NCI-H1436 (cell line): ENCODE results near the gene LHFPL6.

Experiments
- DNase-seq: peaks from one replicate; lab custom pipeline; 2025; lab: John Stamatoyannopoulos, UW

Gene LHFPL6

DNA sequence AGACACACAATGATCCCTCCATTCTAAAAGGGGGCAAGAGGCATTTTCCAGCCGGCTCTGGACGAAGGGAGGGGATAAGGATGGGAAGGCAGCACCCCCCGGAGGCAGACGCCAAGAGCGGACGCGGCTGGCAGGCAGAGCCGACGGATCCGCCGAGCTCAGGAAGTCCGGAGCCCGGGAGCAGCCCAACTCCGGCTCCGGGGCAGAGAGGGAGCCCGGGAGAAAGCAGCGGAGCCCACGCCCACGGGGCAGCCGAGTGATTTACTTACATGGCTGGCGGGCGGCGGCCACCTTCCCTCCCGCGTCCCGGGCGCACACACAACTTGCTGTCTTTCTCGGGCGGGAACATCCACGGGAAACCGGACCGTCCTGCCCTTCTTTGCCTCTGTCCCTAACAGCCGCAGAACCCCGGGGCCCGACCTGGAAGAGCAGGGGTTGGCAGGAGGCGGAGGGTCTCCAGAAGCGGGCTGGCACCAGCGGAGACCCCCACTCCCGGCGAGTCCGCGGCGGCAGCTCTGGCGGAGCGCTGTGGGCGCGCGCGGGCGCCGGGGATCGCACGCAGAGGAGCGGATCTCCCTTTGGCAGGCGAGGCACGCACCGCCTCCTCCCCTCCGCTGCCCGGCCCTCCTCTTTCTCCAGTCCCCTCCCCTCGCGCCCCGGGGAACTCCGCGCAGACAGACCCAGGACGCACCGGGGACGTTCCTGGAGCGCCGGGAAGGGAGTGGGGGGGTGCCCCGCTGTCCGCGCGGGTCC, at the start of gene LHFPL6:
TSS of gene LHFPL6 (minus strand) at position 580 of the 753 bp plus-strand sequence.
- DNase-seq, result peak; percentile 4

DNA sequence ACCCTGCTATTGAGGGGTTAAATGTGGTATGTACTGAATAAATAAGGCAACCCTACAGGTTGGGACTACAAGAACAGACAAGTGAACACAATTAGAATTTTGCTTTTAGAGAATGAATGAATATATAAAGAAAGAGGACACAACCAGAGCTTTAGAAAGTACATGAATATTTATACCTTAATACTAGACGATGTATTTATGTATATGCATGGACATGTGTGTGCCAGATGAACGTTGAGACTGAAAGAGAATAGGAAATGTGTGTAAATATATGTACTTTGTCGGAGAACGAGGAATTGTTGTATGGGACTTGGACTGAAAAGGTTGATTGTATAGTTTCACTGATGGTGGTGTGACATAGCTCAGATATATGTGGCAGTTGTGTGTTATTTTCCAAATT, 43.1 kb upstream of the LHFPL6 start:
- no peak for DNase-seq

DNA sequence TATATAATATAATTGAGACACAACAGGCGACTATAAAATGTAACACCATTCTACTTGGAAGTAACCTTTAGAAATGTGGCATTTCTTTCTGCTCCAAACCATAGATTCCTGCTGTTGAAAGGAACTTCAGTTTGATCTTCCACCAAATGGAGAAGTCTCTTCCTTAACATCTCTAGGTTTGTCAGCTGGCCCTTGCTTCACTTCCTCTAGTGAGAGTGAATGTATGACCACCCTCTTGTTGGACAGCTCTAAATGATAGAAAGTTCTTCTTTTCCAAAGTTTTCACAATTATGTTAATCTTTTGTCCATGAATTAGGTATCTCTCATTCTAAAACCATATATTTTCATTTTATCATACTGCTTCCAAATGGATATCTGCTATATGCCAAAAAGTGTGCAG, 38.7 kb upstream of the LHFPL6 start:
- no peak for DNase-seq

DNA sequence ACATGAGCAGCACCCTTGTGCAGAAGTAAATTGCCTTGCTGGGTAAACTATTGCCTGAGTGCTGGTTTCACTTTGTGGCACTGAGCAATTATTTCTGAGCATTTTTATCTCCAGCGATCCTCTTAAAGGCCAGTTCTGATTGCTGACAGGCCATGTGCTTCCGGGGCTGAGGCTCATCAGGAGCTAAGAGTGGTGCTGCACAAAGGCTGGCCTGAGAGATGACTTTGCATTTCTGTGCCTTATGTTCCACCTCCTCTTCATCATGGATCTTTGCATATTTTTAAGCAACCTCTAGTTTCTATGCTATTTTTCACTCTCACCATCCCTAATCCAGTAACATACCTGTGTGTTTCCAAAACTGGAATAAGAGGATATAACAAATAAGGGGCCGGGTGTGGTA, 34.9 kb upstream of the LHFPL6 start:
- no peak for DNase-seq

DNA sequence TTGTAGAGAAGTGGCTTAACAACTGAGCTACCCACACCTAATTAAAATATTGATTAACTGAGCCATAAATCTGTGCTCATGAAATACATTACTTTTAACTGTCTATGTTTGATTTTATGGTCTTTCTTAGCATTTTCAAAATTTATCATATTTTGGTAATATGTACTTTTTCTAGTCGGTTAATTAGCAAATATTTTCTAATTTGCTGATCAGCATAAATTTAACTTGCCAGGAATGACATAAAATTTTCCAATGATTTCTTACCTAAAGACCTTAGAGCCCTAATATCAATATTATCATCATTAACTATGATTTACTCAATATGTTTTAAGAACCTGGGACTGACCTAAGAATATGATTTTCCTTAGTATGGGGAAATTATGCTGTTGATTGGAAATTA, 32.6 kb upstream of the LHFPL6 start:
- DNase-seq, result no peak

DNA sequence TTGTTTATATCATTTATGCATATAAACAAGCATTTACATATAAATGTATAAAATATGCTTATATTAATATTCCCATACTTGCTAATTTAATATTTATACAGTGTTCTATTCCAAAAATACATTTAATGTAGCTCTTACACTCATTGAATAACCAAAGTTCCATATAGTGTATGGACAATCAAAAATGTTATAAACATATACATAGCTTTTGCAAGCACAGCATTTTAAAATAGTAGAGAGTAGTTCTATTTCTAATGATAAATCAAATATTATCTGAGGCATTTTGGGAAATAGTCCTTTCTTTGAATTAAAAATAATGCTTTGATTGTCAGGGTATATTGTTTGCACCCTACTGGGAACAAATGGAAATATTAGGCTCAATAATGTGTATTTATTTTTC, 30.0 kb upstream of the LHFPL6 start:
- DNase-seq, result no peak

DNA sequence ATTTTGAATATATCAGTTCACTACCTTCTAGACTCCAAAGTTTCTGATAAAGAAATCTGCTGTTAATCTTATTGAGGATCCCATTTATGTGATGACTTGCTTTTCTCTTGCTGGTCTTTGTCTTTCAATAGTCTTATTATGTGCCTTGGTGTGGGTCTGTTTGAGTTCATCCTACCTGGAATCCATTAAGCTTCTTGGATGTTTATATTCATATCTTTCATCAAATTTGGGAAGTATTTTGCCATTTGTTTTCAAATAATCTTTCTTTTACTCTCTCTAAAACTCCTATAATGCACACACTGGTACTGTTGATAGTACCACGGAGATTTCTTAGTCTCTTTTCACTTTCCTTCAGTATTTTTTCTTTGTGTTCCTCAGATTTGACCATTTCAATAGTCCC, 28.3 kb upstream of the LHFPL6 start:
- DNase-seq, result no peak

DNA sequence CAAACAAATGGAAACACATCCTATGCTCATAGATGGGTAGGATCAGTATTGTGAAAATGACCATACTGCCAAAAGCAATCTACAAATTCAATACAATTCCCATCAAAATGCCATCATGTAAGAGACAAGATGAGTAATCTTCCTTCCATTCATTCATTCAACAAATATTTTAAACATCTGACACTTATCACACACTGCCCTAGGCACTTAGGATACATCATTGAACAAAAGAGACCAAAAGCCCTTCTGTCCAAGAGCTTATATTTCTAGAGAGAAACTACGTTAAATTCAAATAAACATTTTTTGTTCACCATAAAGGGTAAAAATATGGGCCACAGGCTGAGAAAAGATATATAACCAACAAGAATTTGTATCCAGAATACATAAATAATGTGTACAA, 20.5 kb upstream of the LHFPL6 start:
- no peak for DNase-seq

DNA sequence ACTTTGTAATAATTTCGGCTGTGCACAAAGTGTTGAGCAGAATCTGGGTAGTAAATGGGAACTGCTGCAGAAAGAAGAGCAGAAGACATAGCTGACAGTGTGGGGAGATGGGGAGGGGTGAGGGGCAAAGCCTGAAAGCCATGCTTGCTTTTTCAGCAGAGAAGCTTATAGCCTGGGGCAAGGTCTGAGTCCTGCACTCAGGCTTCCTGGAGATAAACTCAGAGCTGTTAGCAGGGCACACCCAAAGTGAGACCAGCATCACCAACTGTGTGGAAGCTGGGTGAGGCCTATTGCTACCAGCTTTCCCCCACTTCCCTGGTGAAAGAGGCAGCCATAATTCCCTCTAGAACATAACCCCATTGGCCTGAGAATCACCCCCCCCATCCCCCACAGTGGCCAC, 15.6 kb upstream of the LHFPL6 start:
- no peak for DNase-seq

DNA sequence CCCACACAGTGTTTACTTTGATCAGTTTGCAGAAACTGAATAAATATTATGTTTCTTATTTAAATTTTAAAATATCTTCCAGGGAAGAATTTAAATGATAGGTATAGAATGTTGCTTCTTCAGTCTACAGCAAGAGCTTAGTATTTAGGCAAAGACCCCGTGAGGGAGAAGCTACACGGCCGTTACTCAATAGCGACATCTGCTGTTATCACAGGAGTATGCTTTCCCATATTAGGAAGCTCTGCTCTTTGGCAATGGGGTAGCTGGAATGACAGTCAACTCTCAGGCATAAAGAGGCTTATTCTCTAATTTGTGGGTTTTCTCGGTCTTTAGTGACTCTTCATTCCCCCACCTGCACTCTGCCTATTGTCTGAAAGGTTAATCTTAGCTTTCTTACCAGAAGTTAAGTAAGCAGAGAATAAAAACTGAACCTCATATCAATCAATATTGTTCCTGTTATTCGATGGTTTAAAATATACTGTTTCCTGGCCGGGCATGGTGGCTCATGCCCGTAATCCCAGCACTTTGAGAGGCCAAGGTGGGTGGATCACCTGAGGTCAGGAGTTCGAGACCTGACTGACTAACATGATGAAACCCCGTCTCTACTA, 13.2 kb upstream of the LHFPL6 start:
- peak; percentile 57 for DNase-seq

DNA sequence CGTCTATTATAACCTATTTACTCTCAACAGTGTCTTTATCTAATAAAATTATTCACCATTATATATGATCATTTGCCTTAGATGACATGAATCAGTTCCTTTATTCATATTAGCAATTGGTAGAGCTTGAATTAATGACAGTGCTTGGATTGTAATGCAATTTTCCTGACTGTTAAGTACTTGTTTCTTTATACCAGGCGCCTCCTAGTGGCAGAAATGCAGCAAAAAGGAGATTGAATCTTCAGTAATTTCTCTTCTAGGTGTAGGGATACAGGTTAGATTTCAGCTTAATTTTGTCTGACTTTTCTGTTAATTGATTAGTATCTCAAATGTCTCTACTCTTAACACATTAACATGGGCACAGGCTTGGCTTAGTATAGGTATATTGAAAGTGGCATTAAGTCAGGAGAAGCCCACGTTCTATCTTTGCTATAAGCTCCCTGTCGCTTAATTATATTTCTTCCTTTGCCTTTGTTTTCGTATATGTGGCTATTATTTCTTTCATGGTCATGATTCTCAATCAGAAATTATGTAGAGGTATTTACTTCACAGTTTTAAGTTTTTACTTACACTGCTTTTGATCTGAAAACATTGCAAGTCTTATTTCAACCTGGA, 9.1 kb upstream of the LHFPL6 start:
- DNase-seq, result peak; percentile 18

DNA sequence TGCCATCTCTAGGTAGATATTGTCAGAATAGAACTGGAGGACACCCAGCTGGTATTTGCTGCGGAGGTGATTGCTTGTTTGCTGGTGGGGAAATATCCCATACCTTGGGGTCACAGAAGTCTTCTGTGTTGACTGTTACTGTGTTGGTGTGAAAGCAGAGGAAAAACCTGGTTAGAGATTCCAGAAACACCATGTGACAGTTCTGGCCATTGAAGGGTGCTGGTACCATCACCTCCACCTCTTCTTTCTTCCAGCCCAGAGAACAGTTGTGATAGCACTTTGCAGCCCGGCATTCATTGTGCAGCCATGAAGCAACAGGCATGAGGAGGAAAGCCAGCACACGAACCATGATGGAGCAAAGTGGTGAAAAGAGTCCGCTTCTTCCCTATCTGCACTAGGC, 4.9 kb upstream of the LHFPL6 start:
- DNase-seq, result no peak

DNA sequence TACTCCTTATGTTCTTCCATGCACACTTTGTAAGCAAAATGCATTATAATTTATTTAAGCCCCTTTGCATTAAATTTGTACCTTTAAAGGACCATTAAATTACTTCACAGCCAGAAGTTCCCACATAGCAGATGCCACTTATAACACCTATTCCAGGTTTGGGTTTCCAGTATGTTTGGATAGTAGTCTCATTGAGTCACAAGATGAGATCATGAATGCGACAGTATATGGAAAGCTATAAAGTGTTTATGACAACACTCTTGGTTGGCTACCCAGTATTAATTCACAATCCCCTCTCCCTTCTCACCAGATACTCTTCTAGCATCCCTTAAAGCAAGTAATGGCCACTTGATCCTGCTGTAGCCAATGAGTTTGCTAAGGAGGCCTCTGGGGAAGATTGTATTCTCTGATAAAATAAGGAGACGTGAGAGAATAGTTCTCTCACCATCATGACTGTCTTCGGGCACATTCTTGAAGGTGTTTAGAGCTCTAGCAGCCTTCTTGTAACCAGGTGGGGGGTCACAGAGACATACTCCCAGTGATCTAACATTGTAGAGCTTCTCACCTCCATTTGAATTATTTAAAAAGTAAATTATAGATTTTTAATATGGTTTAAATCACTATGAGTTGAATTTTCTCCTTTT, 2.8 kb upstream of the LHFPL6 start:
- DNase-seq, result no peak

DNA sequence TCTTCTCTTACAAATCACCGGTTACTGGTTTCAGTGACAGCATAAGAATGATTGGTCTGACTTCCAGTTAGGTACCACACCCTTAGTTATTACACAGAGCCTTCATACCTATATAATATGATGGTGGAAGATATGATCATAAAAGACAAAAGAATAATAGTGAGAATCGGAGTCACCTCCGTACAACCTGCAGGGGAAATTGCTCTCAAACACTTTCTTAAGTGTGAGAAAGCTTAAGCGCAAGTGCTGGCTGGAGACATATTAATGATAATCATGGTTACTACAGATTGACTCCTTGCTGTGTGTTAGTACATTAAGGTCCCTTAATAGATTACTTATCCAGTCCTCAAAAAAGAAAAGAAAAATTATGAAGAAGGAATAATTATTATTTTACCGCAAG, 1.8 kb upstream of the LHFPL6 start:
- no peak for DNase-seq

DNA sequence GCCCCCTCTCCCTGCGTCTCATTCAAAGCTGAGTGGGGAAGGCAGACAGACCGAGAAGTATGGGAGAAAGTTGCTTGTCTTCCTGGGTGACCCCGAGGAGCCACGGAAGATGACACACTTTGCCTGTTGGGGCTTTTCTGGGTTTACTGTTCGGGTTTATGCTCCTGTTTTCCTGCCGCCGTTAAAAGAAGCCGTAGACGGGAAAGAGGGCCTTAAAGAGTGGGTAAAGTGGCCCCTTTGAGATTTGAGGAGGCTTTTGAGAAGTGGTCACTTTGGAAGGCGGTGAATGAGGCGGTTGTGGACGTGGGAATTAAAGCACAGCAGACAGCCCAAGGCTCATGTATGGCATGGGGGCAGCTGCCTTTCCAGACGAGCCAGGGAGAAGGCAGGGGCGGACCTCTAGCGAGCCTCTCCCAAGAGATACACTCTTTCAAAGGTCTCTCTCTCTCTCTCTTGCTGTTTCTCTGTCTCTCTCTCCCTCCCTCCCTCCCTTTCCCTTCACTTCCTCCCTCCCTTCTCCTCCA, 493 bp upstream of the LHFPL6 start:
- no peak for DNase-seq

DNA sequence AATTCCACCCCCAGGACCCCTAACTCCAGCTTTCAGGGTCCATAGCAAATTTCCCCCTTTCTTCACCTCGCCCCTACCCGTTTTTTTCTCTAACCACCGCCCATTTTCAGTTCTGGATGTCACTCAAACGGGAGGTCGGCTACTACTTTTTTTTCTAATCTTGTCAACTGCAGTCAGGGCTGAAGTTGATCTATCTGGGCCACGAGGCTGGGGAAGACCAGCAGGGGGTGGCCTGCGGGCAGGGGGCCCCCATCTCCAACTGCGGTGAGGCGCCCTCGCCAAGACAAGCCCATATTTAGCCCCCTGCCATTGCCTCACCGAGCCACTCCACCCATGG, 748 bp downstream of the LHFPL6 start:
- no peak for DNase-seq

DNA sequence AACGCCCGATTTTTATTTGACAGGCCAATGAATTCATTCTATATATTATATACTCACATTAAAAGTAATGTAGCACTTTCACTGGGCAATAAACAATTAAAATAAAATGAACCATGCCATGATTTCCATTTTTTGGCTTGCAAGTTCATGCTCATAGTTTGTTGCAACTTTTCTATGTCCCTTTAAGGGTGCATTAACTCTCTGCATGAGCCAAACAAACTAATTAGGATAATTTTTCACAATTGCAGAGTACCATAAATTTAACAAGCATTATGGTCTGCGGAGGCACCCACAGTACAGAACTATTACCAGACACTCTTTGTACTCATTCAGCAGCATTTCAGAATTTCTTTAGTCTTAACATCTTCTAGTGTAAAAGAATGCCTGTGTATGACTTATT, 1.4 kb downstream of the LHFPL6 start:
- no peak for DNase-seq

DNA sequence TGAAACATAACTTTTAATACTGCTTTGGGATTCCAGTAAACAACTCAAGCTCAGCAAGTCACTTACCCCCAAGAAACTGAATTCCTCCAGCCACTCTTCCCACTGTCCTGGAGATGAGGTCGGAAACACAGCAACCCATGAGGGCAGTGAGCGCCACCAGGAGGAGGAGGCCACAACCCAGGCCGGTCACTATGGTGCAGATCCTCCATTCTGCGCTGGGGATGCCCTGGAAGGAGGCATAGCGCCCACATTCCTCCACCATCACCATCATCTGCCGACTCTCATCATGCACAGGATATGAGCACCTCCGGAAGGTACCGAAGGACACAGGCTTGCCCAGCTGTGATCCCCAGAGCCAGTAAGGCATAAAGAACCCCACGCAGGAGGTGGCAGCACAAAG, 2.2 kb downstream of the LHFPL6 start:
- no peak for DNase-seq

DNA sequence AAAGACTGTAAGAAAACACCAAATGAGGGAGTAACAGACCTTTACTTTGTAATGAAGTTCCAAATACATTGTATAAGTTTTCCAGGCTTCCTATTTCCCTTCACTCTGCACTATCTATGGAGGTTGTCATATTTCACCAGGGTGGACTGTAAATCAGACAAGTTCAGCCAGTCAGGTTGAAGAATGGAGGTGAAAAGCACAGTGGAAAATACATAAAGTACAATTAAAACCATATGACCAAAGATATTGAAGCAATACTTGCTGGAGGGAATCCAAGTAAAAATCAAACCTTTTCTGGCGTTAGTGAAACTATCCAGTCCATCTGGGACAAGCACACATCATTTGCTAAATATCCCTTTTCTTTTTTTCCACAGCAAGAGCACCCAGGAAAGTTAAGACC, 3.2 kb downstream of the LHFPL6 start:
- DNase-seq, result no peak

DNA sequence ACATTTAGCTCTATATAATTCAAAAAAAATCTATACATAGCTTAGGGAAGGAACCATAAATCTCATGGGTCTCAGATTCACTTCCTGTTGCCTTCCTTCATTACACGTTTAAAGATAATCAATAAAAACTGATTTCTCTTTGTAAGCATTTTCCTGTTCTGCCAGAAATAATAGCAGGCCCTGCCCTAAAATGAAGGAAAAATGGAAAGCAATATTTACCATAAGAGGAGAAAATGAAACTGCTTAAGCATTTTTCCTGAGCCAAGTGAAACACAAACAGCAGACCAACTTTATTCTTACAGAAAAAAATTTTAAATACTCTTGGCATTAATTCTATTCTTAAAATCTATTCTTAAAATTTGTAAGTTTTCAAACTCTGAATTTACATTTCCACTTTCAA, 4.0 kb downstream of the LHFPL6 start:
- DNase-seq, result no peak

DNA sequence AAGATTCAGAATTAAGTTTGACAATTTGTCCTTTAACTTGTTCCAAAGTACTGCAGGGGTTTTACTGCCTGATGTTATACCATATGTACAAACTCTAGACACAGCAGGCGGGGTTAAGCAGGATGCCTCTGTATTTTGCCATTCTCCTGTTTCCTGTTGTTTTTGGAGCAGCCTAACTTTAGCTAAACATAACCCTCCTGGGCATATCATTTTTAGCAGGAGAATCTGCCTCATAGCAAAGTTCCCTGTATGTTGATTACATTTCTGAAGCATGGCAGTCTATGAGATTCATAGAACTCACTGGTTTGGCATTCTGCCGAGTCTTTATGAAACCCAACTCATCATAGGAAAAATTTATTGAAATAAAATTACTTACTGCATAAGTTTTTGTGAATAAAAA, 5.2 kb downstream of the LHFPL6 start:
- no peak for DNase-seq

DNA sequence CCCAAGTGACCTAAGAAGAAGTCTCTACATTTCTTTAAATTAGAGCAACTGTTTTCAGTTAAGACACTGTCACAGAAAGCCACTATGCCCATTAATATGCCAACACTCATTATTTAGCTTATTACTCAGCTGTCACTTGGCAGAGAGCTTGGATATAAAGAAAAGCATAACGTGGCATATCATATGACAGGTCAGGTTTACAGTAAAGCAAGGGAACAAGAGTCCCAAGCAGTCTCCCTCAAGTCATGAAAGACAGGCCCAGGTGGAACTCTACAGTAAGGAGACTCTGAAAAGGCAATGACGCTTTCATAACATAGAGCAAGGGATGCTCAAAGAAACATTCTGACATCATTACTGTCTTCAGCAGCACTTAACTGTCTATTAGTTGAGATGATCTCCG, 6.3 kb downstream of the LHFPL6 start:
- DNase-seq, result no peak

DNA sequence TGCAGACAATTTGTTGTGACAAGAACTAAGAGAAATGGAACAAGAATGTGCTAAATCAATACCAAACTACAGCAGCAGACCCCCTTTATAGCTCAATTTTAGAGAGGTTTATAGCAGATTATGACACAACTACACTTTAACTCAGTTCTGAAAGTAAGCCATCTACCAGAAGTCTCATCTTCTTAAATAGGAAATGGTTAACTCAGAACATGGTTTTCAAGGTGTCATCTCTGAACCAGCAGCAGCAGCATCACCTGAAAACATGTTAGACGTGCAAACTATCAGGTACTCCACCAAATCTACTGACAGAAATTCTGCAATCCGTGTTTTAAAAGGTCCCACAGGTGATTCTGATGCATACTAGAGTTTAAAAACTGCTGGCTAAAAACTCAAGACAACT, 6.8 kb downstream of the LHFPL6 start:
- DNase-seq, result no peak
